WTC11 (cell line): ENCODE results near the gene MRPL34. TPM values are rescaled to one million over a fixed set of nuclear protein-coding genes. Genes with fewer than 3 reads are reported as not detected.

Experiments
- E2F4 ChIP-seq: sonication (generic); formaldehyde crosslinking; IDR thresholded peaks from 2 replicates; pipeline ENCODE4 v1.8.1; 2022; ENCODE audit warnings: low read depth, mild to moderate bottlenecking, moderate library complexity, missing genetic modification reagents, borderline replicate concordance
- ELF4 ChIP-seq: sonication (generic); formaldehyde crosslinking; IDR thresholded peaks from 2 replicates; pipeline ENCODE4 v1.8.1; 2022; ENCODE audit warnings: low read depth, mild to moderate bottlenecking, moderate library complexity, missing genetic modification reagents
- FOXP1 ChIP-seq: sonication (generic); formaldehyde crosslinking; IDR thresholded peaks from 2 replicates; pipeline ENCODE4 v1.8.0; 2022; ENCODE audit warnings: missing genetic modification reagents, mild to moderate bottlenecking, moderate library complexity, borderline replicate concordance
- GTF2I ChIP-seq: fragments of 250-450 bp; sonication (Bioruptor Pico); conservative IDR thresholded peaks from 2 replicates; pipeline ENCODE4 v1.4.0; 2021; ENCODE audit warnings: mild to moderate bottlenecking
- HMGA2 ChIP-seq: fragments of 250-450 bp; sonication (Bioruptor Pico); IDR thresholded peaks from 2 replicates; pipeline ENCODE4 v1.4.0; 2021; ENCODE audit warnings: mild to moderate bottlenecking, moderate library complexity
- IRF2 ChIP-seq: sonication (generic); formaldehyde crosslinking; IDR thresholded peaks from 2 replicates; pipeline ENCODE4 v1.8.0; 2022; ENCODE audit warnings: low read depth, missing genetic modification reagents, borderline replicate concordance
- KAT7 ChIP-seq: sonication (generic); formaldehyde crosslinking; IDR thresholded peaks from 2 replicates; pipeline ENCODE4 v1.8.1; 2023; ENCODE audit warnings: missing genetic modification reagents, mild to moderate bottlenecking, borderline replicate concordance
- NR3C1 ChIP-seq: sonication (generic); formaldehyde crosslinking; conservative IDR thresholded peaks from 2 replicates; pipeline ENCODE4 v1.8.1; 2023; ENCODE audit warnings: low read depth, mild to moderate bottlenecking, missing genetic modification reagents
- PREB ChIP-seq: sonication (generic); formaldehyde crosslinking; IDR thresholded peaks from 2 replicates; pipeline ENCODE4 v1.8.1; 2022; ENCODE audit warnings: mild to moderate bottlenecking, missing genetic modification reagents, moderate library complexity, borderline replicate concordance
- SMAD4 ChIP-seq: sonication (generic); formaldehyde crosslinking; IDR thresholded peaks from 2 replicates; pipeline ENCODE4 v1.8.0; 2022; ENCODE audit warnings: mild to moderate bottlenecking, missing genetic modification reagents
- TP53 ChIP-seq: sonication (generic); formaldehyde crosslinking; IDR thresholded peaks from 2 replicates; pipeline ENCODE4 v1.8.1; 2023; ENCODE audit warnings: mild to moderate bottlenecking, missing genetic modification reagents
- ZNF317 ChIP-seq: sonication (generic); formaldehyde crosslinking; IDR thresholded peaks from 2 replicates; pipeline ENCODE4 v1.8.1; 2023; ENCODE audit warnings: low read depth, mild to moderate bottlenecking, moderate library complexity, missing genetic modification reagents, borderline replicate concordance
- ZNF396 ChIP-seq: fragments of 250-450 bp; sonication (Bioruptor Pico); IDR thresholded peaks from 2 replicates; pipeline ENCODE4 v1.8.0; 2021; ENCODE audit warnings: mild to moderate bottlenecking, moderate library complexity, borderline replicate concordance
- ZNF416 ChIP-seq: fragments of 250-450 bp; sonication (Bioruptor Pico); IDR thresholded peaks from 2 replicates; pipeline ENCODE4 v1.9.0; 2021; ENCODE audit warnings: mild to moderate bottlenecking, inconsistent platforms
- ZNF423 ChIP-seq: fragments of 250-450 bp; sonication (Bioruptor Pico); IDR thresholded peaks from 2 replicates; pipeline ENCODE4 v2.1.2; 2022; ENCODE audit warnings: mild to moderate bottlenecking, moderate library complexity
- total RNA-seq: library from RNA; stranded (reverse); gene quantifications from 3 replicates; pipeline ENCODE4 v1.2.3, GENCODE V29; 2021
- TF ChIP-seq, protein P1 (sequence below): sonication (generic); formaldehyde crosslinking; IDR thresholded peaks from 2 replicates; pipeline ENCODE4 v1.8.1; 2023; ENCODE audit warnings: mild to moderate bottlenecking, missing genetic modification reagents, moderate library complexity
- TF ChIP-seq, protein P2 (sequence below): sonication (generic); formaldehyde crosslinking; IDR thresholded peaks from 2 replicates; pipeline ENCODE4 v1.8.0; 2022; ENCODE audit warnings: mild to moderate bottlenecking, missing genetic modification reagents
- TF ChIP-seq, protein P3 (sequence below): sonication (generic); formaldehyde crosslinking; IDR thresholded peaks from 2 replicates; pipeline ENCODE4 v1.8.0; 2023; ENCODE audit warnings: mild to moderate bottlenecking, missing genetic modification reagents
- TF ChIP-seq, protein P4 (sequence below): sonication (generic); formaldehyde crosslinking; IDR thresholded peaks from 2 replicates; pipeline ENCODE4 v1.8.1; 2022; ENCODE audit warnings: mild to moderate bottlenecking, moderate library complexity, missing genetic modification reagents
- TF ChIP-seq, protein P5 (sequence below): fragments of 250-450 bp; sonication (Bioruptor Pico); IDR thresholded peaks from 2 replicates; pipeline ENCODE4 v1.9.0; 2021; ENCODE audit warnings: mild to moderate bottlenecking
- TF ChIP-seq, protein P6 (sequence below): sonication (generic); formaldehyde crosslinking; IDR thresholded peaks from 2 replicates; pipeline ENCODE4 v1.8.1; 2023; ENCODE audit warnings: mild to moderate bottlenecking, missing genetic modification reagents, borderline replicate concordance

The MRPL34 gene
- total RNA-seq, 1 experiment from 2014 or later, result 130 TPM

DNA sequence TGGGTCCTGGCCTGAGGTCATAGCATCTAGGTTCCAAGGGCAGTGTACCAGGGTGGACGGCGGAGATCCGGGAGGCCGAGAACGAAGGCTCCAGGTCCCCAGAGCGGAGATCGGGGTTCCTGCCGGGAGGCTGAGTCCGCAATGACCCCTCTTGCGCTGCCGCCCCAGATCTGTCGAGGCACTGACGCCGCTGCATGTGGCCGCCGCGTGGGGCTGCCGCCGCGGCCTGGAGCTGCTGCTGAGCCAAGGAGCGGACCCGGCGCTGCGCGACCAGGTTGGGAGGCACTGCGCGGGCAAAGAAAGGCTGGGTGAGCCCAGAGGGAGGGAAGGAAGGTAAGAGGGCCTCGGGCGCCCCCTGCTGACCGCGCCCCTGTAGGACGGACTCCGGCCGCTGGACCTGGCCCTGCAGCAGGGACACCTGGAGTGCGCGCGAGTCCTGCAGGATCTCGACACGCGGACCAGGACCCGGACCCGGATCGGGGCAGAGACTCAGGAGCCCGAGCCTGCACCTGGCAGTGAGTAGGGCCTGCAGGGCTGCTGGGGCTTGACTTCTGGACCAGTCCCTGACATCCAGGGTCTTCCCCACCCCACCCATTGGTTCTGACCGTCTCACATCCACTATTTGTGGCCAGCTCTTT is 23.1 kb upstream of the MRPL34 start (continued):
- TF ChIP-seq, protein P1, sequence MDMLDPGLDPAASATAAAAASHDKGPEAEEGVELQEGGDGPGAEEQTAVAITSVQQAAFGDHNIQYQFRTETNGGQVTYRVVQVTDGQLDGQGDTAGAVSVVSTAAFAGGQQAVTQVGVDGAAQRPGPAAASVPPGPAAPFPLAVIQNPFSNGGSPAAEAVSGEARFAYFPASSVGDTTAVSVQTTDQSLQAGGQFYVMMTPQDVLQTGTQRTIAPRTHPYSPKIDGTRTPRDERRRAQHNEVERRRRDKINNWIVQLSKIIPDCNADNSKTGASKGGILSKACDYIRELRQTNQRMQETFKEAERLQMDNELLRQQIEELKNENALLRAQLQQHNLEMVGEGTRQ (CRISPR knock-in tag), result peak; percentile 32; the same call in 1 of the 2 replicates
- TF ChIP-seq, protein P2, sequence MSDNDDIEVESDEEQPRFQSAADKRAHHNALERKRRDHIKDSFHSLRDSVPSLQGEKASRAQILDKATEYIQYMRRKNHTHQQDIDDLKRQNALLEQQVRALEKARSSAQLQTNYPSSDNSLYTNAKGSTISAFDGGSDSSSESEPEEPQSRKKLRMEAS (CRISPR knock-in tag), result peak; percentile 99
- TF ChIP-seq ZNF423 (CRISPR knock-in tag), result peak; percentile 39; the same call in 1 of the 2 replicates
- peak; percentile 62; the same call in 1 of the 2 replicates for TF ChIP-seq ZNF317 (CRISPR knock-in tag)
- TF ChIP-seq, protein P3, sequence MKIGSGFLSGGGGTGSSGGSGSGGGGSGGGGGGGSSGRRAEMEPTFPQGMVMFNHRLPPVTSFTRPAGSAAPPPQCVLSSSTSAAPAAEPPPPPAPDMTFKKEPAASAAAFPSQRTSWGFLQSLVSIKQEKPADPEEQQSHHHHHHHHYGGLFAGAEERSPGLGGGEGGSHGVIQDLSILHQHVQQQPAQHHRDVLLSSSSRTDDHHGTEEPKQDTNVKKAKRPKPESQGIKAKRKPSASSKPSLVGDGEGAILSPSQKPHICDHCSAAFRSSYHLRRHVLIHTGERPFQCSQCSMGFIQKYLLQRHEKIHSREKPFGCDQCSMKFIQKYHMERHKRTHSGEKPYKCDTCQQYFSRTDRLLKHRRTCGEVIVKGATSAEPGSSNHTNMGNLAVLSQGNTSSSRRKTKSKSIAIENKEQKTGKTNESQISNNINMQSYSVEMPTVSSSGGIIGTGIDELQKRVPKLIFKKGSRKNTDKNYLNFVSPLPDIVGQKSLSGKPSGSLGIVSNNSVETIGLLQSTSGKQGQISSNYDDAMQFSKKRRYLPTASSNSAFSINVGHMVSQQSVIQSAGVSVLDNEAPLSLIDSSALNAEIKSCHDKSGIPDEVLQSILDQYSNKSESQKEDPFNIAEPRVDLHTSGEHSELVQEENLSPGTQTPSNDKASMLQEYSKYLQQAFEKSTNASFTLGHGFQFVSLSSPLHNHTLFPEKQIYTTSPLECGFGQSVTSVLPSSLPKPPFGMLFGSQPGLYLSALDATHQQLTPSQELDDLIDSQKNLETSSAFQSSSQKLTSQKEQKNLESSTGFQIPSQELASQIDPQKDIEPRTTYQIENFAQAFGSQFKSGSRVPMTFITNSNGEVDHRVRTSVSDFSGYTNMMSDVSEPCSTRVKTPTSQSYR (CRISPR knock-in tag), result peak; percentile 93
- peak; percentile 80; the same call in 1 of the 2 replicates for TF ChIP-seq SMAD4 (CRISPR knock-in tag)
- TF ChIP-seq FOXP1 (CRISPR knock-in tag), result peak; percentile 99
- peak; percentile 98 for TF ChIP-seq TP53
- TF ChIP-seq NR3C1 (CRISPR knock-in tag), result peak; percentile 78; the same call in 1 of the 2 replicates
- 0 out of 2 replicates have a peak, but pooled peaks have one; percentile 63 for TF ChIP-seq PREB (CRISPR knock-in tag)
- TF ChIP-seq, protein P4, sequence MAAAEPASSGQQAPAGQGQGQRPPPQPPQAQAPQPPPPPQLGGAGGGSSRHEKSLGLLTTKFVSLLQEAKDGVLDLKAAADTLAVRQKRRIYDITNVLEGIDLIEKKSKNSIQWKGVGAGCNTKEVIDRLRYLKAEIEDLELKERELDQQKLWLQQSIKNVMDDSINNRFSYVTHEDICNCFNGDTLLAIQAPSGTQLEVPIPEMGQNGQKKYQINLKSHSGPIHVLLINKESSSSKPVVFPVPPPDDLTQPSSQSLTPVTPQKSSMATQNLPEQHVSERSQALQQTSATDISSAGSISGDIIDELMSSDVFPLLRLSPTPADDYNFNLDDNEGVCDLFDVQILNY (CRISPR knock-in tag), result peak; percentile 84; the same call in 1 of the 2 replicates
- TF ChIP-seq ELF4 (CRISPR knock-in tag), result peak; percentile 90; the same call in 1 of the 2 replicates
- TF ChIP-seq IRF2 (CRISPR knock-in tag), result no peak
- TF ChIP-seq ZNF416 (CRISPR knock-in tag), result no peak
- peak; percentile 85 for TF ChIP-seq E2F4 (CRISPR knock-in tag)
- no peak for TF ChIP-seq ZNF396 (CRISPR knock-in tag)
- no peak for TF ChIP-seq GTF2I
- TF ChIP-seq, protein P5, sequence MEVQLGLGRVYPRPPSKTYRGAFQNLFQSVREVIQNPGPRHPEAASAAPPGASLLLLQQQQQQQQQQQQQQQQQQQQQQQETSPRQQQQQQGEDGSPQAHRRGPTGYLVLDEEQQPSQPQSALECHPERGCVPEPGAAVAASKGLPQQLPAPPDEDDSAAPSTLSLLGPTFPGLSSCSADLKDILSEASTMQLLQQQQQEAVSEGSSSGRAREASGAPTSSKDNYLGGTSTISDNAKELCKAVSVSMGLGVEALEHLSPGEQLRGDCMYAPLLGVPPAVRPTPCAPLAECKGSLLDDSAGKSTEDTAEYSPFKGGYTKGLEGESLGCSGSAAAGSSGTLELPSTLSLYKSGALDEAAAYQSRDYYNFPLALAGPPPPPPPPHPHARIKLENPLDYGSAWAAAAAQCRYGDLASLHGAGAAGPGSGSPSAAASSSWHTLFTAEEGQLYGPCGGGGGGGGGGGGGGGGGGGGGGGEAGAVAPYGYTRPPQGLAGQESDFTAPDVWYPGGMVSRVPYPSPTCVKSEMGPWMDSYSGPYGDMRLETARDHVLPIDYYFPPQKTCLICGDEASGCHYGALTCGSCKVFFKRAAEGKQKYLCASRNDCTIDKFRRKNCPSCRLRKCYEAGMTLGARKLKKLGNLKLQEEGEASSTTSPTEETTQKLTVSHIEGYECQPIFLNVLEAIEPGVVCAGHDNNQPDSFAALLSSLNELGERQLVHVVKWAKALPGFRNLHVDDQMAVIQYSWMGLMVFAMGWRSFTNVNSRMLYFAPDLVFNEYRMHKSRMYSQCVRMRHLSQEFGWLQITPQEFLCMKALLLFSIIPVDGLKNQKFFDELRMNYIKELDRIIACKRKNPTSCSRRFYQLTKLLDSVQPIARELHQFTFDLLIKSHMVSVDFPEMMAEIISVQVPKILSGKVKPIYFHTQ (CRISPR knock-in tag), result no peak
- peak; percentile 77; the same call in 1 of the 2 replicates for TF ChIP-seq KAT7 (CRISPR knock-in tag)
- TF ChIP-seq HMGA2 (CRISPR knock-in tag), result no peak
- TF ChIP-seq, protein P6, sequence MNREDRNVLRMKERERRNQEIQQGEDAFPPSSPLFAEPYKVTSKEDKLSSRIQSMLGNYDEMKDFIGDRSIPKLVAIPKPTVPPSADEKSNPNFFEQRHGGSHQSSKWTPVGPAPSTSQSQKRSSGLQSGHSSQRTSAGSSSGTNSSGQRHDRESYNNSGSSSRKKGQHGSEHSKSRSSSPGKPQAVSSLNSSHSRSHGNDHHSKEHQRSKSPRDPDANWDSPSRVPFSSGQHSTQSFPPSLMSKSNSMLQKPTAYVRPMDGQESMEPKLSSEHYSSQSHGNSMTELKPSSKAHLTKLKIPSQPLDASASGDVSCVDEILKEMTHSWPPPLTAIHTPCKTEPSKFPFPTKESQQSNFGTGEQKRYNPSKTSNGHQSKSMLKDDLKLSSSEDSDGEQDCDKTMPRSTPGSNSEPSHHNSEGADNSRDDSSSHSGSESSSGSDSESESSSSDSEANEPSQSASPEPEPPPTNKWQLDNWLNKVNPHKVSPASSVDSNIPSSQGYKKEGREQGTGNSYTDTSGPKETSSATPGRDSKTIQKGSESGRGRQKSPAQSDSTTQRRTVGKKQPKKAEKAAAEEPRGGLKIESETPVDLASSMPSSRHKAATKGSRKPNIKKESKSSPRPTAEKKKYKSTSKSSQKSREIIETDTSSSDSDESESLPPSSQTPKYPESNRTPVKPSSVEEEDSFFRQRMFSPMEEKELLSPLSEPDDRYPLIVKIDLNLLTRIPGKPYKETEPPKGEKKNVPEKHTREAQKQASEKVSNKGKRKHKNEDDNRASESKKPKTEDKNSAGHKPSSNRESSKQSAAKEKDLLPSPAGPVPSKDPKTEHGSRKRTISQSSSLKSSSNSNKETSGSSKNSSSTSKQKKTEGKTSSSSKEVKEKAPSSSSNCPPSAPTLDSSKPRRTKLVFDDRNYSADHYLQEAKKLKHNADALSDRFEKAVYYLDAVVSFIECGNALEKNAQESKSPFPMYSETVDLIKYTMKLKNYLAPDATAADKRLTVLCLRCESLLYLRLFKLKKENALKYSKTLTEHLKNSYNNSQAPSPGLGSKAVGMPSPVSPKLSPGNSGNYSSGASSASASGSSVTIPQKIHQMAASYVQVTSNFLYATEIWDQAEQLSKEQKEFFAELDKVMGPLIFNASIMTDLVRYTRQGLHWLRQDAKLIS (CRISPR knock-in tag), result no peak
